Measurements from ENCODE around the gene HCFC2. TPM values are rescaled to one million over a fixed set of nuclear protein-coding genes. Genes with fewer than 3 reads are reported as not detected.

HCFC2 gene
- total RNA-seq, 1 experiment from 2014 or later: 16.1 TPM

DNA sequence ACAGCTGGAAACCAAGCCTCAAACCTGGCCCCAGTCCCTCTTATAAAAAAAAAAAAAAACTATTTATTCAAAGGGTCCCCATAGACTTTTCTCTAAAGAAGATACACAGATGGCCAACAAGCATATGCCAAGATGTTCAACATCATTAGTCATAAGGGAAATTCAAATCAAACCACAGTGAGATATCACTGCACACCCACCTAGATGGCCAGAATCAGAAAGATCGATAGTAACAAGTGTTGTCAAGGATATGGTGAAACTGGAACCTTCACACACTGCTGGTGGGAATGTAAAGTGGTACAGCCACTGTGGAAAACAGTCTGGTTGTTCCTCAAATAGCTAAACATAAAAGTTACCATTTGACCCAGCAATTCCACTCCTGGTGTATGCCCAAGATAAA, 79.6 kb downstream of the HCFC2 start:
- no peaks in the 10 kb centered on the region for H3K36me3 ChIP-seq
- H3K27ac ChIP-seq: no peak overlapping the region
- H3K9me3 ChIP-seq (replicated peaks): no peaks in the 10 kb centered on the region
- DNase-seq: no peak
- 0 out of 2 replicates have a peak, but pooled peaks cover 3% of the 10 kb centered on the region for H3K4me1 ChIP-seq
- no peaks in the 10 kb centered on the region for H3K27me3 ChIP-seq
- H3K4me3 ChIP-seq: no peak overlapping the region

- Histone ChIP-seq H3K9me3 (replicated peaks) (no peaks in the 10 kb centered on the region), H3K36me3 (no peaks in the 10 kb centered on the region), H3K27me3 (no peaks in the 10 kb centered on the region), H3K4me1 (no peaks in the 10 kb centered on the region), H3K4me3 (no peak overlapping the region), H3K27ac (no peak overlapping the region)
- no peak for DNase-seq
These were observed 83.0 kb downstream of the HCFC2 start for GRCh38 chr12:104147346-104147745.

GRCh38 chr12:104150416-104150815, 86.1 kb downstream of the HCFC2 start:
- Histone ChIP-seq H3K4me1 (no peaks in the 10 kb centered on the region), H3K27me3 (no peaks in the 10 kb centered on the region), H3K36me3 (no peaks in the 10 kb centered on the region), H3K27ac (no peak overlapping the region), H3K4me3 (no peak overlapping the region), H3K9me3 (replicated peaks) (no peaks in the 10 kb centered on the region)
- peak in 1 of 2 experiments; percentile 20 for DNase-seq

DNA sequence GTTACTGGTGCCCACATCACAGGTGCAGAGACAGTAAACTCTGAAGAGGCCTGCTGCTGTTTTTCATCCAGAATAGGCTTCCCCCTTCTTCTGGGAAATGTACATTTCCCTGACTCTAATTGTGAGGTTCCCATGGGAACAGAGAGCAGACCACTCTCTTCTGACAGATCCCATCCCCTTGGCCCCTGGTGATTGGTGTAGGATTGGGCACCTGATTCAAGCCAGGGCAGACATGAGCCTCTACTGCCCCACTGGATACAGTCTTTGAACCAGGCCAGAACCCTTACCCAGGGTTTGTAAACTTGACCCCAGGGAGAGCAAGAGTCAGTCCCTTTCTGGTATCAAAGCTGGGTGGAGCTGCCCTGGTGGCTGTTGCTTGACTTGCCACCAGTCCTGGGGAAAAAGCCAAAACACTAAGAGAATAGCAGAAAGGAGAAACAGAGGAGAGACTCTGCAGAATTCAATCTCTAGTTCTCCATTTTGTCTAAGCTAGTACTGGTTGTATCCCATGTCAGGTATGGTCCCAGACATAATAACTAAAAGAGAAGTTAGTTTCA, 88.4 kb downstream of the HCFC2 start:
- no peak for DNase-seq
- H3K4me3 ChIP-seq: no peak overlapping the region
- no peak overlapping the region for H3K27ac ChIP-seq
- H3K4me1 ChIP-seq: no peaks in the 10 kb centered on the region
- no peaks in the 10 kb centered on the region for H3K36me3 ChIP-seq
- no peaks in the 10 kb centered on the region for H3K27me3 ChIP-seq
- H3K9me3 ChIP-seq (replicated peaks): no peaks in the 10 kb centered on the region

- H3K4me3 ChIP-seq: no peak overlapping the region
- H3K9me3 ChIP-seq (replicated peaks): no peaks in the 10 kb centered on the region
- H3K36me3 ChIP-seq: no peaks in the 10 kb centered on the region
- no peaks in the 10 kb centered on the region for H3K4me1 ChIP-seq
- H3K27me3 ChIP-seq: no peaks in the 10 kb centered on the region
- H3K27ac ChIP-seq: no peak overlapping the region
- DNase-seq: no peak
These were observed 90.0 kb downstream of the HCFC2 start for GRCh38 chr12:104154286-104154685.

GRCh38 chr12:104154806-104155205, 90.5 kb downstream of the HCFC2 start:
- no peaks in the 10 kb centered on the region for H3K36me3 ChIP-seq
- no peaks in the 10 kb centered on the region for H3K4me1 ChIP-seq
- no peaks in the 10 kb centered on the region for H3K27me3 ChIP-seq
- H3K4me3 ChIP-seq: no peak overlapping the region
- peak in 1 of 2 experiments; percentile 10 for DNase-seq
- no peaks in the 10 kb centered on the region for H3K9me3 ChIP-seq (replicated peaks)
- no peak overlapping the region for H3K27ac ChIP-seq

Other genes with a start within 250 kb of the HCFC2 start
- gene NT5DC3, start 223.3 kb upstream of the HCFC2 start, total RNA-seq (2014; rRNA removed; shearing (Covaris generic)): 13.2 and 14.8 TPM in 2 replicates
- 396 and 423 TPM in 2 replicates for gene HSP90B1, start 134.1 kb upstream of the HCFC2 start, total RNA-seq (2014; rRNA removed; shearing (Covaris generic))
- 56.2 and 57.3 TPM in 2 replicates for gene TDG, start 98.7 kb upstream of the HCFC2 start, total RNA-seq (2014; rRNA removed; shearing (Covaris generic))
- gene GLT8D2, start 14.3 kb upstream of the HCFC2 start, total RNA-seq (2014; rRNA removed; shearing (Covaris generic)): 16.7 and 17.9 TPM in 2 replicates
- gene NFYB, start 73.7 kb downstream of the HCFC2 start, total RNA-seq (2014; rRNA removed; shearing (Covaris generic)): 33.3 and 38.4 TPM in 2 replicates
- 70.0 and 72.8 TPM in 2 replicates for gene TXNRD1, start 151.2 kb downstream of the HCFC2 start, total RNA-seq (2014; rRNA removed; shearing (Covaris generic))
- gene EID3, start 239.2 kb downstream of the HCFC2 start, total RNA-seq (2014; rRNA removed; shearing (Covaris generic)): 0.48 and 0.63 TPM in 2 replicates